COLO668 (cell line): ENCODE measurements around the gene FOXL2NB.
"Not testable (repeated sequence)": the region's sequence is repeated elsewhere in the genome, so short reads cannot be mapped to it uniquely, and the experiment has no call there.

ENCODE experiments used
- DNase-seq: peaks from one replicate; lab custom pipeline; 2025; ENCODE audit not compliant: unreplicated experiment; lab: John Stamatoyannopoulos, UW

The FOXL2NB gene

DNA sequence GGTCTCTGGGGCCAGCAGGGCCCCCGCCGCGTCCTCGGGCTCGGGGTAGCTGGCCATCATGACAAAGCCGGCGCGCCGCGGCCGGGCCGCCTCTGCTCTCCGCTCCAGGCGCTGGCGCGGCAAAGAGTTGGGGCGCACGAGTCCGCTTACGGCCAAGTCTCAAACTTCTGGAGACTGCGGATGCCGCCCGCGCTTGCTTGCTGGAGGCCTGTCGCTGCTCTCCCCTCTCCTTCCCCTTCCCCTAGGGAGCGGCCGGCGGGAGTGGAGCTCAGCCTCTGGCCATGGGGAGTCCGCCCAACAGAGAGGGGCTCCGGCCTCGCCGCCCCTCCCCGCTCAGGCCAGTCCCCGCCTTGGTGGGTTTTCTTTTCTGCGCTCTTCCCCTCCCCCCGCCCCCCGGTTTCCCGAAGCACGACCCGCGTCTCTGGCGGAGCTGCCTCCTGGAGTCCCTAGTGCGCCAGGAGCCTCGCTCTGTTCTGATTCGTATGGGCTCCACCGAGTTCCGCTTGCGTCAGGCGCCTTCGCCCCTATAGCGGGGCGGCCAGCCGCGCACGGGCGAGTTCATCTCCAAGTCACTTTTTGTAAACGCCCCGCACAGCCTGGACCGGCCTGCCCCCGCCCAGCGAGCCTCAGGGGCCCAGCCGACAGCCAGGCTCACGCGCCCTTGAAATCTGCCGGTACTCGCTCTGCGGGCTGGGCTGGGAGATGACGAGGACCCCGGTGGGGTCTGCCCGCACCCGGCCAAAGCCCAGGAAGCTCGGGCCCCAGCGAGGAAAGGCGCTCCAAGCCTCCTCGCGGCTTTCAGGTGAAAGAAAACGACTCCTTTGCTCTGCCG is at the start of gene FOXL2NB, which contains the start of gene FOXL2:
FOXL2NB (plus strand) TSS at position 555 of the 832 bp plus-strand sequence; CDS start at position 703, 148 bp downstream.
FOXL2 (minus strand) TSS at position 475 of the 832 bp plus-strand sequence; CDS start at position 60, 415 bp downstream.
- peak; percentile 39 for DNase-seq

DNA sequence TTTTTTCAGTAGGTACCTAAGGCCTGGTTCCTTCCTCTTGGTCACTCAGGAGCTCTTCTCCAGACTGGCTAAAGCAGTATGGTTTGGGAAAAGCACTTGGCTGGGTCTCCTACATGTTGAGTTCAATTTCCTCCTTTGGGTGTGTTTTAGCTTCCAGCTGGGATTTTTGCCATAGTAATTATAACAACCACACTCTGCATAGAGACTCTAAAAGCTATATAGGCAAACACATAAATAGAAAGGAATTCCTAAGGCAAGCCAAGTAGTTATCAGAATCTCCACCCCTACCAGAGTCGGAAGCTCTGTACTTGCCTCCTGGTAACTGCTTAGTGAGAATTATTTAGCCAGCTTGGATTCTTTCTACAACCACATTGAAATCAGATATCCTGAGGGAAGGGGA is 48.7 kb upstream of the FOXL2NB start:
- DNase-seq, result no peak

DNA sequence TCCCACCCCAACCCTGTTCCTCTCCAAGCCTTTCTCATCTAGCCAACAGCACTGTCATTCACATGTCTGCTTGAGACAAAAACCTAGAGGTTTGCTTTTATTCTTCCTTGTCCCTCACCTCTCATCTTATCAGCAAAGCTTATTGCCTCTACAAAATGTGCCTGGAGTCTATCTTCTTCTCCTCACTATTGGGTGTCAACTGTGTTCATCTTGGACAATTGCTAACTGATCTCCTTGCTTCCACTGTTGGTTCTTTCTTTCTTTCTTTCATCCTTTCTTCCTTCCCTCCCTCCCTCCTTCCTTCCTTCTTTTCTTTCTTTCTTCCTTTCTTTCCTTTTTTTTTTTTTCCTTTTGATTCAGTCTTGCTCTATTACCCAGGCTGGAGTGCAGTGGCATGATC is 48.3 kb upstream of the FOXL2NB start:
- no peak for DNase-seq

DNA sequence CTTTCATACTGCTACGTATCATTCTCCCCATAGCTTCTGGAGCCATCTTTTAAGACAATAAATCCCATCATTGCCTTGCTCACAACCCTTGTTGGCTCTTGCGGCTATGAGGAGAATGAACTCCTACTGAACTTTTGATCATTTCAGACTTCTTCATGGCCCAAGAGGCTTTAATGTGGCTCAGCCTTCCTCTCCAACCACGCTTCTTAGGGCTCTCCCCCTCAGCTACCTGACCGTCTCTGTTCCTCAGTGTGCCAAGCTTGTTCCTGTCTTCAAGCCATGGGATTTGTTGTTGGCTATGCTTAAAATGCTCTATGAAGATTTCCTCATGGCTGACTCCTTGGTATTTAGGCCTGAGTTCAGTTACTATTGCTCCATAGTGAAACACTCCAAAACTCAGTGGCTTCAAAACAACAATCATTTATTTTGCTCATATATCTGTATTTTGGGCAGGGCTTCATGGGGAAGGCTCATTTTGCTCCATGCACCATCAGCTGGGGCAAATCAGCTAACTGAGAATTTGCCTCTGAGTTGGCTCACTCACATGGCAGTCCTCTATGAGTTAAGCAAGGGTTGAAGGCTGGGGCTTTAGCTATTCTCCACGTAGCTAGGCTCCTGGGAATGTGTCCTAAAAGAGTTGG is 47.5 kb upstream of the FOXL2NB start:
- no peak for DNase-seq

DNA sequence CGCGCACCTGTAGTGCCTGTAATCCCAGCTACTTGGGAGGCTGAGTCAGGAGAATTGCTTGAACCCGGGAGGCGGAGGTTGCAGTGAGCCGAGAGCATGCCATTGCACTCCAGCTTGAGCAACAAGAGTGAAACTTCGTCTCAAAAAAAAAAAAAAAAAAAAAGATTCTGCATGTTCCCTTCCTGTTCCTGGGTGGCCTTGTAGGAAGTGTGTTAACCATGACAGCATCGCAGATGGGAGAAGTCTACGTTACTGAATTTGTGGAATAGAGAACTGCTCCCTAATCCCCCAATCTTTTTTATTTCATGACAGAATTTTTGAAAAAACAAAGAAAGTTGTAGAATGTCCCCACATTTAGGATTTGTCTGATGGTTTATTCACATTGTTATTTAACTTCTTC is 45.5 kb upstream of the FOXL2NB start:
- DNase-seq, result no peak

DNA sequence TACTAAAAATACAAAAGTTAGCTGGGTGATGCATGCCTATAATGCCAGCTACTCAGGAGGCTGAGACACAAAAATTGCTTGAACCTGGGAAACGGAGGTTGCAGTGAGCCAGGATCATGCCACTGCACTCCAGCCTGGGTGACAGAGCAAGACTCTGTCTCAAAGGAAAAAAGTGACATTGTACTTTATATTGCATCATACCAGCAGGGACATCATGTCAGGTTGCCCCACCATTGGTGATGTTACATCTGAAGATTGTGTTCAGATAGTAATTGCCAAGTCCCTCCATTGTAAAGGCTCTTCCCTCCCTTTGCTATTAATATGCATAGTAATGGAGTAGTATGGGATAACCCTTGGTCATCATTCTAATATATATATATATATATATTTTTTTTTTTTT is 44.8 kb upstream of the FOXL2NB start:
- no peak for DNase-seq

DNA sequence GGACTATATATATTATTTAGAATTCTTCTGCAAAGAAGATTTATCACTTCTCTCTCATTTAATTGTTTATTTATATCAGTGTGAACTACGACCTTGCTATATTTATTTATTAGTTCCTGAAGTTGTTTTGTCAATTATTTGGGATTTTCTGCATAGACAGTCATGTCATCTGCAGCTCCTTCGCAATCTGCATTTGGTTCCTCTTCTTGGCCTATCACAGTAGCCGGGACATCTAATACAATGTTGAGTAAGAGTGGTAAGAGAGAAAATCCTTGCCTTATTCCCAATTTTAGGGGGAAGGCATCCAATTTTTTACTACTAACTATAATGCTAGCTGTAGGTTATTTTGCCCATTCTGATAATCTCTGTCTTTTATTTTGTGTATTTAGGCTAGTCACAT is 39.5 kb upstream of the FOXL2NB start:
- DNase-seq, result no peak

DNA sequence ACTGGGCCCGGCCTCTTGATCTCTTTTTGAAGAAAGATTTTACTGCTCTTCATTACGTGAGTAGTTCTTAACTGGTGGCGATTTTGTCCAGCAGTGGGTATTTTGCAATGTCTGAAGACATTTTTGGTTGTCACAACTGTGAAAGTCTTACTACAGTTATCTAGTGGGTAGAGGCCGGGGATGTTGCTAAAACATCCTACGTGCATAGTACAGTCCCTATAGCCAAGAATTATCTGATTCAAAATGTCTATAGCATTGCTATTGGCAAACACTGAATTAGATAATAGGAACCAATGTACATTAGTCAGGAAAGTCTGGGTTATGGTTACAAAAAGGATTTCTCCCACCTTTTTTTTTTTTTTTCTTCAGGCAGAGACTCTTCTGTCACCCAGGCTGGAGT is 38.2 kb upstream of the FOXL2NB start:
- DNase-seq, result no peak

DNA sequence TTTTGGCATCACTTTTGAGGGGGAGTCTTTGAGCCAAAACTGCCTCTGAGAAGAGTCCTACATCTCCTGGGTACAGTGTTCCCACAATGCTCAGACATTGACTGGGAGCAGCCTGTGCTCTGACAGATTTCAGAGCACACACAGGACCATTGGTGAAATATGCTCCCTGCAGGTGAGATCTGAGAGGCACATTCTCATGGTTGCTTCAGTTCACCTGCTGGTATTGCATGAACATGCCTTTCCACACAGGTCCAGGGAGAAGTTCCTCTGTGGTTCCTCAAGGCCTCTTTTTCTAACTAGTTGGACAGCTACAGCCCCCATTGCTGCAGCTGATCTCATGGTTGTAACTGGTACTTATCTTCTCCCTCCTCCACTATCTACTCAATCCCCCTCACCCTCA is 37.1 kb upstream of the FOXL2NB start:
- DNase-seq, result no peak

DNA sequence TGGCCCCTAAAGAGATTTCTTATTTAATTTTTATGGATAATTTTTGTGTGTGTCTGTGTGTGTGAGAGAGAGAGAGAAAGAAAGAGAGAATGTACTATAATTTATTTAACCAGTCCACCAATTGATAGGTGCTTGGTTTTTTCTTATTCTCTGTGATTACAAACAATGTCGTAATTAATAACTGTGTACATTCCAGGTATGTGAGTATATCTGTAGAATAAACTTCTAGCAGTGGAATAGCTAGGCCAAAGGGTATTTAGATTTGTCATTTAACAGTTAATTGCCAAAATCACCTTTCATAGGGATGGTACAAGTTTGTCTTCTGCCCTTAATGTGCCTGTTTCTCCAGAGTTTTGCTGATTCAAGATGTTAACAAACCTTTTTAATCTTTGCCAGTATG is 35.4 kb upstream of the FOXL2NB start:
- no peak for DNase-seq

DNA sequence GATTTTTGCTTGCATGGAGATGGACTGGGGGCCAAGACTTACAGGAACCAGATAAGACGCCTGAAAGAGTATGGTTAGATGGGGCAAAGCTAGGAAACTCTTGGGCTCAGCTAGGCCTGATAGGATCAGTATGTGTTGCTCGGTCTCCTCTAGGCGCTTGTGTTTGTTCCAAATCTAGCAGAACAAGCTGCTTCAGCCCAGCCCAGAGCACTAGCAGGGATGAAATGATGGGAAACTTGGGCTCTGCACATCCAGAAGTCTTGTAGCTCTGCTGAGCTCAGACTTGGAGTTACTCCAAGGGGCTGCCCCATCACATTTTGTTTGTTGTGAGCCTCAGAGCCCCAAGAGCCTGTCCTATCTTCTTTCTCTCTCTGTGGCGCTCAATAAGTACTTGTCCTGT is 34.8 kb upstream of the FOXL2NB start:
- DNase-seq, result no peak

DNA sequence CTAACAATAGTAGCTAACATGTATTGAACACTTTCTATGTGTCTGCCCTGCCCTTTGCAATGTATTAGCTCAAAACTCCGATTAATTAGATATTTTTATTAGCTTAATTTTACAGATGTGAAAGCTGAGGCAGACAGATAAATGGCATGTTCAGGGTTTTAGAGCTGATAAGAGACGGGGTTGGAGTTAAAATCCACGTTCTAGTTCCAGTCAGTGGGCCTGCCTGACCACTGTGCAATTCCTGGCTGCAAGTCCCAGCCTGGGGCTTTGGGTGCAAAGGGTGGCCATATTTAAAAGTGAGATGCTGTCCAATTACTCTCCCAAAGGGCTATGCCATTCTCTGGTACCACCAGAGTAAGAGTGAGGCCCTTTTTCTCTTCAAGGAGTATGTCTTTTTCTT is 33.3 kb upstream of the FOXL2NB start:
- DNase-seq, result no peak

DNA sequence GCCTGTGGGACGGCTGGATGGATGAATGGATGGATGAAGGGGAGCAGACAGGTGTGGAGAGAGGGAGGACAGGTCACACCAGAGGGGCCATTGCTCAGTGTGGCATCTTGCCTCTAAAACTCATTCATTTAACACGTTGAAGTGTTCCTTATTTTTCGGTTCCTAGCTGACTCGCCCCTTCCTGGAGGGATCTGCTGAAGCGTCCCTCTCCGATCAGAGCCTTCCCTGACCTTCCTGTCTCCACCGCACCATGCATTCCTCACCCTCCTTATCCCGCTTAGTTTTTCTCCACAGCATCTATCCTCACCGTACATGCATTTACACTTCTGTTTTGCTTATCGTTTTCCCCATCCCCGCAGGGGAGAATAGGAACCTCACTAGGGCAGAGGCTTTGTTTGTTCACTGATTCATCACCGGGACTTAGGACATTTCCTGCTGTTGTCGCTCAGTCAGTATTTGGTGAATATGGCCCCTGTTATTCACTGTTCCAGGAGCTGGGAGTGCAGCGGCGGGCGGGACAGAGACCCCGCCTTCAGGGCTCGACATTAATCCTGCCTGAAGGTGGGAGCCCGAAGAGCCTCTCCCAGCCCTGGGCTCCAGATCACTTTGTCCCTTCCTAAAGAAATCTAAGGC is 32.0 kb upstream of the FOXL2NB start:
- DNase-seq, result no peak

DNA sequence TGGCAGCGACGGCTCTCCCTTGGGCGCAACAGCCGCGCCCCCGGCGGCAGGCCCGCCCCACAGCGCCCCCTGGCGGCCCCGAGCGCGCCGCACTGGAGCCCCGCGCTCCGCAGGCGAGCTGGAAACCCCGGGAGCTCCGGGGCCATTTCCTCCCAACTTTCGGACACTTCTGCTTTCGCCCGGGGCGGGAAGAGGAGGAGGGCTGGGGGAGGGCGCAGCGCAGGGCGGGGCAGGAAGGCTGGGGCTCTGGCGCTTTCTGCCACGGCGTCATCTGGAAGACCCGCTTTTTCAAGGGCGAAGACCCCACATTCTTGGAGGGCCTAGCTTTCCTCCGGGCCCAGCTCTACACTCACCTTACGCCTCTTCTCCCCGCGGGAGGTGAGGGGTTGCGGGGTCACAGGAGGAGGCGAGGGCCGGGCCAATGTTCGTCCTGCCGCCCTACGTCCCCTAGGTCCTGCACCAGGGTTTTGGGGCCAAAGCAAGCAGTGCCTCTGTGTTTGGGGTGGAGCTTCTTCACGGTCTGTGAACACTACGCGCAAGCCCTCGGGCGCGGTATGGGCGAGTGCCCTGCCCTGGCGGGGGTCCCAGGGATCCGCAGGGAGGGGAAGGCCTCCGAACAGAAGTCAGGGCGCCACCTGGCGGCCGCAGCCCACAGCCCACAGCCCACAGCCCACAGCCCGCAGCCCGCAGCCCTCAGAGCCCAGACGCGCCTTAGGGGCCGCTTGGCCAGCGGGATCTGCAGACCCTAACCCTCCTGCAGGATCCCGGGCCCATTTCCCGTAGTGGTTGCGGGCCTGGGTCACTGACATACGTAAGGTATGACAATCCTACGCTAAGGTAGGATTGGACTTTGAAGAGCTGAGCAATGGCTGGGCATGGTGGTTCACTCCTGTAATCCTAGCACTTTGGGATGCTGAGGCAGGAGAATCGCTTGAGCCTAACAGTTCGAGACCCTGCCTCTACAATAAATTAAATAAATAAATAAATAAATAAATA is 31.2 kb upstream of the FOXL2NB start:
- peak; percentile 76 for DNase-seq

DNA sequence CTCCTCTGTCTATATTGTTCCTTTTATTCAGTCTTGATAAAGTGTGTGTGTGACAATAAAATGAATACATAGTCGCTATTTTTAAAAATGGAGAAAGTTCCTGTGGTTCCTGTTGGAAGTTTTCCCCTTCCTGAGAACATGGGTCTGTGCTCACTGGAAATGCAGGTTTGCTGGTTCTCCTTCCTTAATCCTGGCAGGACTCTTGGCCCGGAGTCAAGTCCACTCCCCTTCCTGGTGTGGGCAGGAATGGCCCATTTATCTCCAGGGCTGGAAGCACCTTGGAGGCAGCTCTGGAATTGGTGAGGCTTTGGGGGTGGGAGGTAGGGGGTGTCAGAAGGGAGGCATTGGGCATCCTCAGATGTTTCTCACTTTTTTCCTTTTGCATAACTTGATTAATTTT is 30.2 kb upstream of the FOXL2NB start:
- no peak for DNase-seq

DNA sequence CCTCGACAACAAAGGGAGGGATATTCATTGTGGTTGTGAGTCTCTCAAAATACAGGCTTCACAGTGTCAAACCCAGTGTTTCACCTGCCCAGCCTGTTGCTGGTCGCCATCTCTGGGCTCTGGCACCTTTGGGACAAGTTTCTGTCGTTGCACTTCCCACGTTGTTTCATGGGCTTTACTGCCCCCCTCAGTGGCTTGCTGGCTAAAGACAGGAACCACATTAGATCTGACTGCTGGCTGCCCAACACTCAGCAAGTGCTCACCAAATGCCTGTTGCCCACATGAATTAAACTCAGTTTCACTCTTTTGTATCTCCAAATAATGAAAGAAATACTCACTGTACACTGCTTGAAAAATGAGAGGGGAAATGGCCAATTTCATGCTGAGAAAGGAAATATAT is 27.7 kb upstream of the FOXL2NB start:
- no peak for DNase-seq

DNA sequence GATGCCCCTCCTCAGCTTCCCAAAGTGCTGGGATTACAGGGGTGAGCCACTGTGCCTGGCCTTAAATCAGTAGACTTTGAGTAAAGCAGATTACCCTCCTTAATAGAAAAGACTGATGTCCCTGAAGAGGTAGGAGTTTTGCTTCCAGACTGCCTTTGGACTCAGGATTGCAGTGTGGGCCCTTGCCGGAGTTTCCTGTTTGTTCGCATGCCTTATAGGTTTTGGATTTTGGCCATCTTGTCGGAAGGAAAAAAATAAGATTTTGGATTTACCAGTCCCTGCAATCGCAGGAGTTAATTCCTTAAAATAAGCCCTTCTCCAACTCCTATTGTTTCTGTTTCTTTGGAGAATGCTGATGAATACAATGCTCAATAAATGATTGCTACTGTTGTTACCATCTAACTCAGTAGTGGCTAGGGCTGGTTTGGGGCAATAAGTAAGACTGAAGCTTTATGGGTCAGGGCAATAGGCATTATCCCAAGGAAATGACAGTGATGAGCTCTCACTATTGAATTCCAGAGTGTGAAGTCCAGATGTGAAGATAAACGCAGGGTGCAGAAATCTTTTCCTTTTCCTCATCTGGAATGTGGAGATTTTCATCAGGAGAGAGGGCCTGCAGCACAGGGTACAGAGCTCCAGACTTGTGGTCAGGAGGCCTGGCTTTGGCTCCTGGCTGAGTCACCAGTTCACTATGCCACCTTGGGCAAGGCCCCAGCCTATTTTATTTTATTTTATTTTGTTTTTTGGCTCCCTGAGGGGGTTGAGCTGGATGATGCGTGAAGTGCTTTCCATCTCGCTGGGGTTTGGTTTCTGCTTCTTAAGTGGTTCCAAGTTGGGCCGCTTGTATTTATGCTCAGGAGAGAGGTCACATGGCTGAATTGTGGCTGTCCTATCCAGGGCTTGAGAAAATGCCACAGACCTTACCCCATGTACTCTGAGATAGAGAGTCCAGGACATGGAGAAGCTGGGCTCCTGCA is 25.4 kb upstream of the FOXL2NB start:
- no peak for DNase-seq

DNA sequence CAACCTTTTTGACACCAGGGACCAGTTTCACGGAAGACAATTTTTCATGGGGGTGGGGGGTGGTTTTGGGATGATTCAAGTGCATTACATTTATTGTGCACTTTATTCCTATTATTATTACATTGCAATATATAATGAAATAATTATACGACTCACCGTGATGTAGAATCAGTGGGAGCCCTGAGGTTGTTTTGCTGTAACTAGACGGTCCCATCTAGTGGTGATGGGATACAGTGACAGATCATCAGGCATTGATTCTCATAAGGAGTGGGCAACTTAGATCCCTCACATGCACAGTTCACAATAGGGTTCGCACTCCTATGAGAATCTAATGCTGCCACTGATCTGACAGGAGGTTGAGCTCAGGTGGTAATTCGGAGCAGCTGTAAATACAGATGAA is 24.6 kb upstream of the FOXL2NB start:
- DNase-seq, result not testable (repeated sequence)

DNA sequence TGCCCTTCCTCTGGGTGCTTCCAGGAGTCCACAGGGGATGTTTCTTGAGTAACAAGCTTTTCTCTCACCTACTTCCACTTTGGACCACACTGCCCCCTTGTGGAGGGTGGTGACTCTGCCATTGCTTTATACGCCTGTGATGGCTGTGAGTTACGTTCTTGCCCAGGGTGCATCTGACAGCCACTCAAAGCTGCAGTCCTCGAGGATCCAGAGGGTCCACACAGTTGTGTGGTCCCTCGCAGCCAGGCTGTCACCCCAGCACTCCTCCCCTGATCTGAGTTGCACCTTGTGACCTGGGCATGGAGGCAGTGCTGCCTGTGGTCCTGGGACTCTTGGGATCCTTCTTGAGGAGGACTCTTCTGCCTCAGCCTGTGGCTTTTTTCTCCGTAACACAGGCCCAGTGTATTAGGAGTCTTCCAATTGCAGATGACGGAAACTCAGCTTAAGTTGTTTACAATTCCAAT is 23.5 kb upstream of the FOXL2NB start:
- DNase-seq, result peak; percentile 70
